GM12878 (cell line): Measurements from ENCODE around the gene TLNRD1. TPM values are rescaled to one million over a fixed set of nuclear protein-coding genes. Genes with fewer than 3 reads are reported as not detected.

ENCODE experiments used
- ATAC-seq: fragments of 200-7000 bp; cut with Tn5 transposase; 3 replicates; pipeline ENCODE4 v1.9.1; 2020; ENCODE audit warnings: mild to moderate bottlenecking, moderate library complexity
- BruUV-seq: library from RNA; stranded (reverse); fragments of 400-500 nt; replicated peaks from 2 replicates; lab custom pipeline; 2021; lab: Mats Ljungman, UMichigan
- CTCF ChIA-PET: fragments of 300-600 bp; sonication (Branson Sonifier 250); formaldehyde crosslinking; extraction: SDS; loops from one replicate; lab custom pipeline; 2021; ENCODE audit warnings: inconsistent platforms; lab: Yijun Ruan, JAX
- POLR2A ChIA-PET: fragments of 350-600 bp; formaldehyde crosslinking; extraction: SDS; loops from one replicate; lab custom pipeline; 2021; ENCODE audit warnings: inconsistent platforms; lab: Charles Lee
- RAD21 ChIA-PET: fragments of 300-600 bp; sonication (Branson Sonifier 250); formaldehyde crosslinking; loops from one replicate; lab custom pipeline; 2023; ENCODE audit warnings: antibody characterized with exemption; ENCODE audit not compliant: unreplicated experiment; lab: Charles Lee
- SMC1A ChIA-PET: fragments of 300-600 bp; sonication (Branson Sonifier 250); formaldehyde crosslinking; loops from one replicate; lab custom pipeline; 2023; ENCODE audit not compliant: unreplicated experiment, uncharacterized antibody; lab: Charles Lee
- DNase-seq: peaks from one replicate; pipeline ENCODE4 v3.0.0-alpha.2; 2011; ENCODE audit warnings: low read depth, low spot score
- FAIRE-seq: peaks from 3 replicates; lab custom pipeline; 2011; peaks lifted over from hg19 to GRCh38; lab: Jason Lieb, UNC
- H2AFZ ChIP-seq: 2 replicates; pipeline ENCODE4 v1.6.0; 2011; ENCODE audit warnings: low read depth, low read length, control low read depth; ENCODE audit not compliant: control insufficient read depth
- H3K27ac ChIP-seq: 2 replicates; pipeline ENCODE4 v1.5.1; 2011; ENCODE audit warnings: control low read depth; ENCODE audit not compliant: control insufficient read depth, insufficient read depth
- H3K27me3 ChIP-seq, 2 experiments: replicated peaks in 1 of 2; 2 replicates each; pipeline versions ENCODE4 v1.6.0 to v1.6.1; 2011; ENCODE audit warnings: low read length in 1 of 2; ENCODE audit not compliant: control insufficient read depth in 2 of 2, insufficient read depth in 2 of 2
- H3K36me3 ChIP-seq, 2 experiments: 2 replicates each; pipeline ENCODE4 v1.5.1; 2011; ENCODE audit warnings: low read length in 1 of 2; ENCODE audit not compliant: control insufficient read depth in 2 of 2, insufficient read depth in 2 of 2
- H3K4me1 ChIP-seq: 2 replicates; pipeline ENCODE4 v1.6.1; 2011; ENCODE audit warnings: mild to moderate bottlenecking, low read length, moderate library complexity, mixed read lengths; ENCODE audit not compliant: control insufficient read depth, insufficient read depth
- H3K4me2 ChIP-seq: 2 replicates; pipeline ENCODE4 v1.6.0; 2011; ENCODE audit warnings: control low read depth; ENCODE audit not compliant: control insufficient read depth, insufficient read depth
- H3K4me3 ChIP-seq: fragments of 200-600 bp; sonication (generic); 2 replicates; pipeline ENCODE4 v1.5.1; 2016
- H3K79me2 ChIP-seq: 2 replicates; pipeline ENCODE4 v1.6.0; 2011; ENCODE audit warnings: low read length; ENCODE audit not compliant: control insufficient read depth, insufficient read depth
- H3K9ac ChIP-seq: 2 replicates; pipeline ENCODE4 v1.8.0; 2011; ENCODE audit warnings: low read length, control low read depth, mixed read lengths; ENCODE audit not compliant: control insufficient read depth, insufficient read depth
- H3K9me3 ChIP-seq: replicated peaks from 3 replicates; pipeline ENCODE4 v1.5.1; 2011; ENCODE audit warnings: mild to moderate bottlenecking, low read length; ENCODE audit not compliant: control insufficient read depth, insufficient read depth
- H4K20me1 ChIP-seq: 2 replicates; pipeline ENCODE4 v1.6.0; 2011; ENCODE audit not compliant: control insufficient read depth, insufficient read depth
- BHLHE40 ChIP-seq, 2 experiments: fragments of 450-650 bp in 1 of 2; IDR thresholded peaks; 2 replicates each; pipeline ENCODE4 v1.6.1; 2011 to 2017; ENCODE audit warnings: low read depth in 2 of 2, borderline replicate concordance in 1 of 2, improper control_type of control experiment in 1 of 2, low read length in 1 of 2, mild to moderate bottlenecking in 1 of 2
- EED ChIP-seq: sonication (generic); IDR thresholded peaks from 2 replicates; pipeline ENCODE4 v1.6.1; 2016; ENCODE audit warnings: antibody characterized with exemption, low read depth
- FOXM1 ChIP-seq: IDR thresholded peaks from 2 replicates; pipeline ENCODE4 v1.6.1; 2012; ENCODE audit warnings: low read depth, mild to moderate bottlenecking, inconsistent platforms, low read length, moderate library complexity
- HCFC1 ChIP-seq: fragments of 150-350 bp; IDR thresholded peaks from 2 replicates; pipeline ENCODE4 v1.6.1; 2014; ENCODE audit warnings: low read length
- HDAC2 ChIP-seq: fragments of 200-600 bp; sonication (generic); IDR thresholded peaks from 2 replicates; pipeline ENCODE4 v1.6.1; 2017
- KLF5 ChIP-seq: fragments of 450-650 bp; IDR thresholded peaks from 2 replicates; pipeline ENCODE4 v1.6.1; 2014; ENCODE audit warnings: mild to moderate bottlenecking; ENCODE audit not compliant: partially characterized antibody
- MEF2B ChIP-seq: fragments of 450-650 bp; IDR thresholded peaks from 2 replicates; pipeline ENCODE4 v1.6.1; 2018; ENCODE audit warnings: mild to moderate bottlenecking, moderate library complexity; ENCODE audit not compliant: partially characterized antibody, poor library complexity, severe bottlenecking
- MXI1 ChIP-seq: fragments of 150-350 bp; IDR thresholded peaks from 2 replicates; pipeline ENCODE4 v1.6.1; 2011; ENCODE audit warnings: low read depth, mild to moderate bottlenecking, inconsistent platforms, low read length, improper control_type of control experiment
- NFXL1 ChIP-seq: fragments of 450-650 bp; IDR thresholded peaks from 2 replicates; pipeline ENCODE4 v1.6.1; 2017; ENCODE audit warnings: antibody characterized with exemption, mild to moderate bottlenecking, borderline replicate concordance
- NFYA ChIP-seq: IDR thresholded peaks from 2 replicates; pipeline ENCODE4 v1.6.1; 2011; ENCODE audit warnings: low read depth, mild to moderate bottlenecking, low read length, improper control_type of control experiment, borderline replicate concordance
- SMARCA5 ChIP-seq: fragments of 450-650 bp; IDR thresholded peaks from 2 replicates; pipeline ENCODE4 v1.6.1; 2017; ENCODE audit warnings: mild to moderate bottlenecking
- WGBS: methylation state at CpG from one replicate; pipeline ENCODE4 v1.1.6; 2016; ENCODE audit warnings: low lambda C conversion rate; ENCODE audit not compliant: insufficient replicate concordance, insufficient coverage; ENCODE audit errors: missing lambda C conversion rate; 5-methylcytosine and 5-hydroxymethylcytosine counted together
- in situ Hi-C: fragments of 300-500 bp; cut with MboI; formaldehyde crosslinking; loops from 9 replicates; pipeline ENCODE4 v1.14.3; 2018; ENCODE audit warnings: mixed read lengths
- intact Hi-C: fragments of 100-400 bp; cut with micrococcal nuclease; formaldehyde crosslinking; loops from one replicate; pipeline ENCODE4 v1.14.2; 2022; ENCODE audit not compliant: unreplicated experiment
- polyA plus RNA-seq, 11 experiments: library from polyadenylated mRNA; depleted of rRNA in 4 of 11; unstranded in 6 of 11; stranded (reverse) in 5 of 11; fragments of >200 nt; fragmentation: Nextera tagmentation in 4 of 11; fragmentation: Illumina TruSeq in 1 of 11; extraction: Ambion mirVana in 4 of 11; extraction: Trizol in 1 of 11; gene quantifications; 1 replicate in 1 of 11; 2 replicates in 10 of 11; pipeline versions ENCODE4 v1.2.1 to v1.2.3, GENCODE V29; 2011 to 2016; ENCODE audit warnings: inconsistent platforms in 2 of 11, missing spikeins in 2 of 11, low read depth in 1 of 11
- total RNA-seq, 4 experiments: library from RNA; depleted of rRNA in 3 of 4; stranded (reverse); fragments of >200 nt in 3 of 4; fragmentation: Illumina TruSeq in 1 of 4; extraction: Trizol in 1 of 4; gene quantifications; 2 replicates each; pipeline versions ENCODE4 v1.2.1 to v1.2.3, GENCODE V29; 2013 to 2021
- TF ChIP-seq, protein P1 (sequence below): fragments of 450-650 bp; formaldehyde crosslinking; IDR thresholded peaks from 2 replicates; pipeline ENCODE4 v1.5.0; 2022; ENCODE audit warnings: mild to moderate bottlenecking, missing genetic modification characterization

TLNRD1 gene
- total and polyA plus RNA-seq, 10 of the 15 experiments (the other 5 are each of a cell fraction or from before 2014, with no cell fraction given): 2.5 to 44.8 (median 9.1) TPM

DNA sequence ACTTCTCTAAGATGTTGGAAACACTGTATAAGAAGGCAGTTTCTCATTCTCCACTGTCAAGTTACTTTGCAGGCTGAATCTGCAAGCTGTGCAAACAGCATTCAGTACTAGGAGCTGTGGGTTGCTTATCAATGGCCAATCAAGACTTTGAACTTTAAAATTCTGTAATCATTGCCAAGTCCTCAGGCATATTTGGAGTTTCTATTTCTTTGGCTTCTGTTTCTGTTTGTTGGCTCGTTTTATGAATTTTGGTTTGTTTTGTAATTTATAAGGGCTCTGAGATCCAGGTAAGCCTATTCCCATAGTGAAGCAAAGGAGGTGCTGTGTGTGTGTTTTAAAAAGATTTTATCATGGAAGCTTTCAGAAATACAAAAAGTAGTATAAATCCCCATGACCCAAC is 32.1 kb downstream of the TLNRD1 start:
- TF ChIP-seq NFYA: no peak
- no peak for TF ChIP-seq HDAC2
- TF ChIP-seq SMARCA5: no peak
- no peak for TF ChIP-seq FOXM1
- TF ChIP-seq, protein P1, sequence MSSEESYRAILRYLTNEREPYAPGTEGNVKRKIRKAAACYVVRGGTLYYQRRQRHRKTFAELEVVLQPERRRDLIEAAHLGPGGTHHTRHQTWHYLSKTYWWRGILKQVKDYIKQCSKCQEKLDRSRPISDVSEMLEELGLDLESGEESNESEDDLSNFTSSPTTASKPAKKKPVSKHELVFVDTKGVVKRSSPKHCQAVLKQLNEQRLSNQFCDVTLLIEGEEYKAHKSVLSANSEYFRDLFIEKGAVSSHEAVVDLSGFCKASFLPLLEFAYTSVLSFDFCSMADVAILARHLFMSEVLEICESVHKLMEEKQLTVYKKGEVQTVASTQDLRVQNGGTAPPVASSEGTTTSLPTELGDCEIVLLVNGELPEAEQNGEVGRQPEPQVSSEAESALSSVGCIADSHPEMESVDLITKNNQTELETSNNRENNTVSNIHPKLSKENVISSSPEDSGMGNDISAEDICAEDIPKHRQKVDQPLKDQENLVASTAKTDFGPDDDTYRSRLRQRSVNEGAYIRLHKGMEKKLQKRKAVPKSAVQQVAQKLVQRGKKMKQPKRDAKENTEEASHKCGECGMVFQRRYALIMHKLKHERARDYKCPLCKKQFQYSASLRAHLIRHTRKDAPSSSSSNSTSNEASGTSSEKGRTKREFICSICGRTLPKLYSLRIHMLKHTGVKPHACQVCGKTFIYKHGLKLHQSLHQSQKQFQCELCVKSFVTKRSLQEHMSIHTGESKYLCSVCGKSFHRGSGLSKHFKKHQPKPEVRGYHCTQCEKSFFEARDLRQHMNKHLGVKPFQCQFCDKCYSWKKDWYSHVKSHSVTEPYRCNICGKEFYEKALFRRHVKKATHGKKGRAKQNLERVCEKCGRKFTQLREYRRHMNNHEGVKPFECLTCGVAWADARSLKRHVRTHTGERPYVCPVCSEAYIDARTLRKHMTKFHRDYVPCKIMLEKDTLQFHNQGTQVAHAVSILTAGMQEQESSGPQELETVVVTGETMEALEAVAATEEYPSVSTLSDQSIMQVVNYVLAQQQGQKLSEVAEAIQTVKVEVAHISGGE (CRISPR knock-in tag): no peak
- TF ChIP-seq KLF5: no peak
- TF ChIP-seq BHLHE40 (IDR thresholded peaks at IDR 0.05; ENCODE audit: borderline replicate concordance in 1 of 2, low read depth in 2 of 2, low read length in 1 of 2): no peak
- no peak for TF ChIP-seq MEF2B
- no peak for TF ChIP-seq MXI1
- no peak for TF ChIP-seq HCFC1
- no peak for TF ChIP-seq EED
- TF ChIP-seq NFXL1: no peak
- no TSS peak for BruUV-seq
- in situ Hi-C loops (no loop called here), intact Hi-C loops (no loop called here)
- no peak overlapping the region for H3K4me3 ChIP-seq
- H3K27ac ChIP-seq: no peak overlapping the region
- ChIA-PET CTCF (interaction anchor here (0.6 to 1.3 kb wide), 4 partner anchors 13 to 242 kb away, joined by 3 read pairs; no protein-coding TSS in a partner anchor), RAD21 (interaction anchor here (1.0 to 1.5 kb wide), 2 partner anchors 9 to 234 kb away, joined by 3 read pairs; no protein-coding TSS in a partner anchor), POLR2A (no interaction called here), SMC1A (interaction anchor here (1.0 to 1.5 kb wide), 3 partner anchors 13 to 34 kb away, joined by 3 to 5 read pairs (median 3); no protein-coding TSS in a partner anchor)
- no peaks in the 10 kb centered on the region for H3K36me3 ChIP-seq
- H4K20me1 ChIP-seq: no peaks in the 10 kb centered on the region
- peaks cover 5% of the 10 kb centered on the region for H3K9me3 ChIP-seq
- H2AFZ ChIP-seq: no peak overlapping the region
- no peak overlapping the region for H3K9ac ChIP-seq
- DNase-seq (no peak), ATAC-seq (no peak), FAIRE-seq (no peak)
- no peaks in the 10 kb centered on the region for H3K27me3 ChIP-seq
- H3K79me2 ChIP-seq: no peaks in the 10 kb centered on the region
- no peaks in the 10 kb centered on the region; the same call in 1 of the 2 replicates for H3K4me1 ChIP-seq
- WGBS: 0% methylated on average over 1 of the region's 1 CpG
- no peak overlapping the region for H3K4me2 ChIP-seq
